Jurkat, Clone E6-1 (cell line): Measurements from ENCODE around the gene RIMS1.
"Not testable (repeated sequence)": the region's sequence is repeated elsewhere in the genome, so short reads cannot be mapped to it uniquely, and the experiment has no call there.

ENCODE experiments used
- DNase-seq: peaks from one replicate; pipeline ENCODE4 v3.0.0-alpha.2; 2011; ENCODE audit warnings: low read depth, low spot score
- H3K4me3 ChIP-seq: 2 replicates; pipeline ENCODE4 v1.5.1; 2011; ENCODE audit warnings: mild to moderate bottlenecking, low read length, control low read depth, moderate library complexity

Gene RIMS1

DNA sequence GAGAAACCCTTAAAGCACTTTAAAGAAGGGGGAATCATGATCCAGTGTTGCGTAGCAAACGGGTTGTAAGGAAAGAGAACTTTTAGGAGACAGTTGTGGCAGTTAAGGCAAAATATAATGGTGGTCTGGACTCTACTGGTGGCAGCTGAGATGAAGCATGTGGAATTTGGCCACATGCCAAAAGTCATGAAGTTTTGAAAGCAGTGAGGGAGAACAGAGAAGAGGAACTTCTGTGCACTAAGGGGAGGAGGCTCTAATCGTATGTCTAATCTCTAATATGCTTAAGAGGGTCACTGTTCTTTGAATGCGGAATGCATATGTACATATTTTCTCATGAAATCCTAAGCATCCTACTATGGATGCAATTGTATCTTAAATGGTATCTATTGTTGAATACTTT lies 91.5 kb downstream of the RIMS1 start:
- DNase-seq = no peak
- H3K4me3 ChIP-seq = no peak overlapping the region

DNA sequence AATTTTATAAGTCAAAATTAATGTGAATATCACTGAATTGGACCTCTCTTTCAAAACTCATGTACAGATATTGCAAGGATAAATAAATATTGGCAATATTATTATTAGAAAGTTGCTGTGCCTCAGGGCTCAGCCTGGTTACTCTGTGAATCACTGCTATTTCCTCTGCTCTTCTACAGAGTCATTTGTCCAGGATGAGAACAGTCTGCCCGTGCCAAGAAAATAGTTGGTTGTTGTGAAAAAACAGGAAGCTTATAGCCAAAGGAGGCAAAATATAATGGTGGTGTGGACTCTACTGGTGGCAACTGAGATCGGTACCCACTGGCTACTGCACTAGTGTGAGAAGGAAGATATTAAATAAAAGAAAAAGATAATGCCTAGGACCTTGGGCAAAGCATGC lies 93.6 kb downstream of the RIMS1 start:
- DNase-seq = no peak
- no peak overlapping the region for H3K4me3 ChIP-seq

DNA sequence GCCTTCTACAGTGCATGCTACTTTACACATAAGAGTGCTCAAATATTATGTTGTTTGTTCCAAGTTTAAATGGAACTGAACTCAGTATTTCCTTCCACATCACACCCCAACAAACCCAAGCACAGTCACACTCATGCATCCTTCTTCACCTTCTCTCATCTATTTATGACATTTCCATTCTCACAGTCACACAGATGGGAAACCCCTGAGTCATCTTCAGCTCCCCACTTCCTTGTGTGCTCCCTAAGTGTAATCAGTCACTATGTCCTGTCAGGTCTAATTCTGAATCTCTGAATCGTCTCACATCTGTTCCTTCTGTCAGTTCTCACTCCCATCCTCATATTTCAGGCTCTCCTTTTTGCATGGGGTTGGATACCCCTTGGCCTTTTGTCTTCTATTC lies 96.0 kb downstream of the RIMS1 start:
- no peak for DNase-seq
- H3K4me3 ChIP-seq = no peak overlapping the region

DNA sequence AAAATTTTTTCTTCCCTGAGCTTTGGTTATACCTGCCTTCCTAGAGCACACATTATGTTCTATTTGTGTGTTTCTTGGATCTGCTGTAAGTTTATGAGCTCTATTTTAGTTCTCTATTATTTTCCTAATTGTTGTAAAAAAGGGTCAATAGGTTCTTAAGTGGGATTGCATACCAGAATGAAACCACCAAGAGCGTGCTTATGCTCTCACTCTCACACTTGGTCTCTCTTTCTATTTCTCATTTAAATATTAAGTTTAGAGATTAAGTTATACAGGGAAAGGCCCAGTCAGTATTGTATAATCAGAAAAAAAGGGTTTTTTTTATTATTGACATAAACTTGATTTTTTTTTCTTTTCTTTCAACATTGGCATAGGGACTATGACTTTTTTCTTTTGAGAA lies 96.8 kb downstream of the RIMS1 start:
- DNase-seq = no peak
- no peak overlapping the region for H3K4me3 ChIP-seq

DNA sequence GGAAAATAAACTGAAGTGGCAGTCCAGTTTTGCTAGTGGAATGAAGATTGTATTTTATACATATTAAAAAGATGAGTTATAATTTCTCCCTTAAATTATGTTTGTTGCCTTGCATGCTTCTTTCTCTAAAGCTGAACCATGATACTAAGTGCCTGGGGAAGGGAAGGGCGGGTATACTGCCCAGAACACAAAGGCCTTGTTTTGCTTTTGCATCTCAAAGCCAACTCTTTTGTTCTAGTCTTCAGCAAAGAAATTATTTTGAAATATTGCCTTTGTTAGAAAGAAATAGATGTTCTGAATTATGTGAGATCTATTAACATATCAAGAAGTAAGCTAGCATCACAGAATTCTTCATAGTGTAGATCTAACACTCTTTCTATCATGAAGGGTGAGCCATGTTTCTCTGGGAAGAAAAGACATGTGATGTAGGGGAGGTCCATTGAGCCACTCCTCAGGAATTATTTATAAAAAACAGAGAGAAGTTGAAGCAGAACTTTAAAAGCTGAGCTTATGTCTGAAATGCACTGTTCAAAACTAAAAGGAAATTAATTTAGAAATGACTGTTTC lies 108.4 kb downstream of the RIMS1 start:
- no peak for DNase-seq
- H3K4me3 ChIP-seq = no peak overlapping the region

DNA sequence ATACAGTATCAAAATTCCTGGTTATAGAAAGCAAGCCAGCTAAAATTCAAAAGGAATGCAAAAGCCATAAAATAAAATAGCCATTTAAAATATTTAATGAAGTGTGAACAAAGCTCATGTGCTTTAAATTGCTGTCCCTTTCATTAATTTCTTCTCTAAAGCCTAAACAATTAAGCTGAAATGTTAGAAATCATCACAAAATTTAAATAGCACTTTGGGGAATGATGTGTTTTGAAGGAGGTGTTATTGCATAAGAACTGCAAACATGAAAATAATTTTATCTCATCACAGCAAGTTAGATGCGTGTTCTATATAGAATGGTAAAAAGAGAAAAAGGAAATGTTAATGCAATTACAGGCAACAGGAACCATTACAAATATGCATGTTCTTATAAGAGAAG lies 111.0 kb downstream of the RIMS1 start:
- no peak for DNase-seq
- H3K4me3 ChIP-seq = no peak overlapping the region

DNA sequence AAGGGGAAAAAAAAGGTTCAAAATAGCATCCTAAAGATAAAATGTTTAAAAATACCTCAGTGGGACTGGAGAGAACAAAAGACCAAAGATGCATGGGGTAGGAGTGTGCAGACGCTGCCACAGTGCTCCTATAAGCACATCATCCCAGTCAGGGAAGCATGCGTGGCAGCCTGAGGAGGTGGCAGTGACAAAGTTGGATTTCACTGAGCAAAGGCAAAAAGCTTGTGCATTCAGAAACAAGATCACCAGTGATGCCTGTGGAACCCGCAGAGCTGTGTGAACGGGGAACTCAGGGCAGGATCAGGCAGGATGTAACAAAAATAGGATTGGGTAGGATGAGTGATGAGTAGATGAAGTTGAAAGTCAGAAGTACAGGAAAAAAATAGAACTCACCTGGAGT lies 116.1 kb downstream of the RIMS1 start:
- H3K4me3 ChIP-seq = no peak overlapping the region
- DNase-seq = no peak

DNA sequence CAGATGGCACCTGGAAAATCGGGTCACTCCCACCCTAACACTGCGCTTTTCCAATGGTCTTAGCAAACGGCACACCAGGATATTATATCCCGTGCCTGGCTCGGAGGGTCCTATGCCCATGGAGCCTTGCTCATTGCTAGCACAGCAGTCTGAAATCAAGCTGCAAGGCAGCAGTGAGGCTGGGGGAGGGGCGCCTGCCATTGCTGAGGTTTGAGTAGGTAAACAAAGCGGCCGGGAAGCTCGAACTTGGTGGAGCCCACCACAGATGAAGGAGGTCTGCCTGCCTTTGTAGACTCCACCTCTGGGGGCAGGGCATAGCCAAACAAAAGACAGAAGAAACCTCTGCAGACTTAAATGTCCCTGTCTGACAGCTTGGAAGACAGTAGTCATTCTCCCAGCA lies 120.2 kb downstream of the RIMS1 start:
- not testable (repeated sequence) for H3K4me3 ChIP-seq, DNase-seq

DNA sequence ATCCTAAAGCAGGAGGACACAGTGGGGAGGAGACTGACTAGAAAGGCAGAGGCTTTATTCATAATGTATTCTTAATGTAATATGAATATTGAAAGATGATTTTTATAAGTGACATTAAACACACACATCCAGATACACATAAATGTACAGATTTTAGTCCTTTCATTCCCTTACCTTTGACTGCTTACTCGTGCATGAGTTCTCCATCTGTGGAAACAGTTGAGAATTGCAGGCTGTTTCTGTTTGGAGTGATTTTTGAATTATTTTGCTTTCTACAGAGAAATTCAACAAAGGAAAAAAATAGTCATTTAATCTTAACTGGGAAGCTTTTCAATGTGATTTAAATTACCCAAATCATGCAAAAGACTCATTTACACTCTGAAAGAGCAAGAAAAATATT lies 136.5 kb downstream of the RIMS1 start:
- DNase-seq = no peak
- no peak overlapping the region for H3K4me3 ChIP-seq

DNA sequence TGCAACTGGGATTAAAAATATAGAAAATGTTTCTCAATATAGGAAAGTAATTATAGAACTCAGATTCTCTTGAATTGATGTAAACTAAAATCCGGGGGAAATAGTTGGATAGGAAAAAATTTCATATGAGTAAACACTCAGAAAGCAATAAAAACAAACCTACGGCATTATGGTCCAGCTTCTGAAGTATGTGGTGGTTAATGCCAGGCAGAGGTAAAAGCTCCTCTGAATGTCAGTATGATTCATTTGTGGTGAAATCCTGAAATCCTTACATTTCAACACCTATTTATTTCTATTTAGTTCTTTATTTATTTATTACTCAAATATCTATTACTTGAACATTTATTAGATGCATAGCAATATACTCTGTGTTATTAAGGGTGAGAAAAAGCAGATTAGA lies 145.1 kb downstream of the RIMS1 start:
- DNase-seq = no peak
- no peak overlapping the region for H3K4me3 ChIP-seq

DNA sequence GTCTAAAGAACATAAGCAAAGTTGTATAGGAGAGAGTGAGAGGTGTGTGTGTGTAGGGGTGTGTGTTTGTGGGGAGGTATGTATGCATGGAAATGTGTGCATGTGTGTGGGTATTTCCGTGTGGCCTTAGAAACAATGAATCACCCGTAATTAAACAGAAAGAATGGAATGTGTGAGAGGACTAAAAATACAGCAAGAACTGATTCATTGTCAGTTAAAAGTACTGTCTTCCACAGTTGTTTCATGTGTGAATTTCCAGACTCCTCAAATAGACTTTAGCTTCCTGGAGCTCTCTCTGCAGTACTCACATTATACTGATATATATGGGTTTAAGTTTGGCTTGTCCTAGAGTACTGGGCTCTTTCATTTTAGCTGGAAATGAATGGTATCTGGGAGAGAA lies 145.7 kb downstream of the RIMS1 start:
- H3K4me3 ChIP-seq = no peak overlapping the region
- DNase-seq = no peak

DNA sequence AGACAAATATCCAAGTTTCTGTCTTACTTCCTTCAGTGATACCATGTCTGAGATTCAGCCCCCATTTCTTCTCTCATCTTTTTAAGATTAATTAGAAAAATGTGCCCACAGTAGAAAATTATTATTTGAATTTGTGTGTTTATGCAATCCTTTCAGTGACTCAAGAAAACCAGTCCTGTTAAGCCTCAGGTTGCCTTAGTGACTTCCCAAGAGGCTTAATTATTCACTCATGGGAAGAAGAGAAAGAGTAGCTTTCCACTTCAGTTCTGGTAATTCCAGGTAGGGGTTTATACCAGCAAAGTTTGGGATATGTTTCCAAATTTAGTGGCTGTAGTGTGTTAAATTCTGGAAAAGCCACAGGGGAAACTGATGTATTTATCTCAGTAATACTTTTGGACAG lies 149.1 kb downstream of the RIMS1 start:
- DNase-seq = no peak
- H3K4me3 ChIP-seq = no peak overlapping the region

DNA sequence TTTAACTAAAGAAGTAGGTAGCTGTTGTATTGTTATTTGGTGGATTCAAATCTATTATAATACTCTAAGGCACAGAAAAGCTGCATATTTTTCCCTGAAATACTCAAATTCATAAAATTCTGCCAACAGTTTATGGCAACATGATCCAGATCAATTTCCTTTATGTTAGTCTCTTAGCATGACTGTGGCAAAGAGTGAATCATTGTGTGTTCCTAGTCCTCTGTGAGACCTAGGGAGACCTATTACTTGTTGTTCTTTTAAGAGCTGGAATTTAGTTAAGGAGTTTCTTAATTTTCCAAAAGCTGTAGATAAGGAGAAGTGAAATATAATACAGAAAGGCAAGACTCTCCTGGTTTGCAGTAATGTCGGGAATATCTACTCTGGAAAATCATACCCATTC lies 149.6 kb downstream of the RIMS1 start:
- H3K4me3 ChIP-seq = no peak overlapping the region
- DNase-seq = no peak

DNA sequence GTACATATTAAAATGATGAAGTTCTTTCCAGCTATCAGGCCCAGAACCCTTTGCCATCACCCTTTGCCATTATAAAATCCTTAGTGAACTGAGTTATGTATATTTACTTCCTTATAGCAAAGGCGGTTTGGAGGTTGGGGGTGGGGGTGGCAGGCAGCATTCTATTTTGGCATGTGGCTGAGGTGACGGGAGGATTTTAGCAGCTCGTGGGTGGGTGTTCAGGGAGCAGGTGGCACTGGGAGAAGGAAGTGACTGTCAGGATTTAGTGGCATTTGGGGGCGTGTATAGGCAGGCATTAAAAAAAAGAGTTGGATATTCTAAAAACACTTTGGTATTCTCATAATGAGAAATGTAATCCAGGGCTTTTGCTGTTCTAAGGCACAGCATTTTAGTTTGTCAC lies 150.7 kb downstream of the RIMS1 start:
- no peak for DNase-seq
- no peak overlapping the region for H3K4me3 ChIP-seq

DNA sequence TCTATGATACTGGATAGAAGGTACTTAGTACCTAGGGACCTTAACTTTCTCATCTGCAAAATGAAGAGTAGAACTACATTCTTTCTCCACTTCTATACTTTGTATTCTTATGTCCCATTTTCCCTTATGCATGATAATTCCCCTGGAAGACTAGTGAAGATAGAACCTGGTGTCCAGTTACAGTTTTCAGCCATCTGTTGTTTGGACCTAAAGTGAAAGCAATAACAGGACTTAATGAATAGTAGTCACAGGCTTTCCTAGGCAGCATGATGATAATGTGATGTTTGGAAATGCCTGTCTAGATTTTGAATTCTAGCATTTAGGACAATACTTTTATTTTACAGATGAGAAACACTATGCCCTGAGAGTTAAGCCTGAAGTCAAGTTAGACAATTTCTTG lies 153.8 kb downstream of the RIMS1 start:
- no peak for DNase-seq
- no peak overlapping the region for H3K4me3 ChIP-seq

DNA sequence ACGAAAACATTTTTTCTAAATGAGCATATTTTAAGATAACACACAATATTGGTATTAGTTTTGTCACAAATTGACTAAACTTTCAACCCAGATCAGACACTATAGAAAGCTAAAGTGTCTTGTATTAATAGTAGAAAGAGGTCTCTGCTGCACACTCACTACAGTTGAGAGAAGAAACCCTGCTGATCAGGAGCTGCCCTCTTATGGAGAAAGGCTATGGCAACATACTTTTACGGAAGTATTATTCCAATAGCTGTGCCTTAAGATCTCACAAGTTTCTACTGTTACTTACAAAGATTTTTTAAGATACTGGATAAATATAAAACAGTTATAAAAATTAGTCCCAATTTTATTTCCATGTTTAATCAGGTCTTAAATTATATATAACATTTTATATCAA lies 155.7 kb downstream of the RIMS1 start:
- H3K4me3 ChIP-seq = no peak overlapping the region
- DNase-seq = no peak

DNA sequence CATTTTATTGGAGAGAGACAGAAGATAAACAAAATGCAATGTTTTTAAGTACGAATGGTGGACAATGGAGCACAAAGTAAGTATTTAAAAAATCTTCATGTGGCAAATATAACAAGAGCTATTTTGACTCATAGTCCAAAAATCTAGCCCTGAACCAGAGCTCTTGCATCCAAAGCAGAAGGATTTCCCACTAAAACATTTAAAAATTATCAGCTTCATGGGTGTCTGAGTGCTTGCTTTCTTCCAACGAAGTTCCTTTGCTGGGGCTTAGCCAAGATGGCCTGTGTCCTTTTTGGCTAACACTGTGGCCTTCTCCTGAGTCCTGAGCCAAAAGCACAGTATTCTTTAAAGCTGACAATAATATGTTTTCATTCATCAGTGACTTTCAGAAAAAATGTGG lies 161.7 kb downstream of the RIMS1 start:
- DNase-seq = no peak
- no peak overlapping the region for H3K4me3 ChIP-seq

DNA sequence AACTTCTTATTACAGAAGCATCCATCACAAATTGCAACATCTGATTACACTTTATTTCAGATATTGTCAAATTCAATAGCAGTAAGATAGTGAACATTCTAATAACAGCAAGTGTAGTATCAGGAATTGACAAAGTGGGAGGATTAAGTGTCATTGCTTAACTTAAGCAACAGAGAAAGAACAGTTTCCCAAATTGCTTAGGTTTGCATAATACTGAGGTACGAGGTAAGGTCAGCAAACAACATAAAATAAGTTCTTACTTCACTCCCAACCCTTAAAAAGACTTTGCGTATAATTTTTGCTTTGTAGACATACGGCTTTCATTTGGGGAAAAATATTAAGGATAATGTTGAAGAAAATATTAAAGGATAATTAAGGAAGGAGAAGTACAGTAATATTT lies 163.0 kb downstream of the RIMS1 start:
- no peak for DNase-seq
- no peak overlapping the region for H3K4me3 ChIP-seq

DNA sequence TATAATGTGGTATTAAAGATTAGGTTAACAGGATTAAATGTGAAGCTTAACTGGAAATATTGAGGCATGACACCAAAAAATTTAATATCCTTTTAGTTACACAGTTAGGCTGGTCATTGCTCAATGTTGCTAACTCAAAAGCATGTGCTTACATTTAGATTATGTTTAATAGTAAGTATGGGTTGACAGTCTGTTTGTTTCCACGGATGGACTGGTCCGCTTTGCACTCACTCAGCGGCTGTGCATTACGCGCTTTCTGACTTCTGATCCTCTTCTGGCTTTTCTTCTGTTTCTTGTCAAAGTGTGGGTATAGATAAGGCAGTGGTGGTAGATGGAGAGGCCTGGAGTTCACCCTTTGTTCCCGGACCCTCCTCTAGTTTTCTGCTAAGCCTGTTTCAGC lies 174.9 kb downstream of the RIMS1 start:
- DNase-seq = no peak
- no peak overlapping the region for H3K4me3 ChIP-seq

DNA sequence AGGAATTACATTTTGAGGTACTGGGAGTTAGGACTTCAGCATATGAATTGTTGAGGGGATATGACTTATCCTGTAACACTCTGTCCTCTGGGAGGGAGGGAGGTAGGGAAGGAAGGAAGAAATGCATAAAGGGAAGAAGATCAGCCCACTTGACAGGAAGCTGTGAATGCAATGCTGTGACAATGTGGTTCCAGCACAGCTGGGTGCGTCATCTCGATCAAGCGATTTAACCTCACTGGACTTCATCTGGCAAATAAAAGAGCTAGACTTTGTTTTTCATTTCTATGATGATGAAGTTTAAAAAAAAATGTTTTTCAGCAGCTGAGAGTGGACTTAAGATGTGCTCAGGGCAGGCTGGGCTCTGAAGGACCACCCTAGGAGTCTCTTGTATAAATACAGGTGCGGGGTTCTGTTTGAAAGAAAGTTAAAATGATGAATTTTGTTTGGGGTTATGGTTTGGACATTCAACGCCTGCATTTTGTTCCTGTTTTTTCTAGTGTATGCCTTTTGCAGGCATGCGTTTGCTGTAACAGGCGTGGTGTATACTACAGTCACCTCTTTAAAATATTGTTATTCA lies 178.1 kb downstream of the RIMS1 start:
- no peak overlapping the region for H3K4me3 ChIP-seq
- no peak for DNase-seq

DNA sequence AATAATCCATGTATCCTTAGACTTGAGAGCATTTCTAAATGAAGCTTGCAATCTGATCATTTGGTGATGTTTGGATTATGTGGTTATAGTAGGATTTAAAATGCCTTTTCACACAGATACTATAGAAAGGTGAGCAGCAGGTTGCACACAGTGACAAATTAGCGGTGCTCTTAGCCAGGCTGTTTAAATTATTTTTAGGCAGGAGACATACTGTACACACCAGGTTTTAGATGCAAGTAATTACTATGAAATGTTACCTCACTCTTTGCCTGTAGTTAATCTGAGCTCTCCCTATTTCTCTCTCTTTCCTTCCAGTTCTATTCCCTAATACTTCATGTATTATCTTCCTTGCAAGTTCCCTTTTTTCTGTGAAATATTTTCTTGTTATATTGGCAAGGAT lies 191.7 kb downstream of the RIMS1 start:
- DNase-seq = no peak
- H3K4me3 ChIP-seq = no peak overlapping the region
